ENCODE measurements around the gene LDB3.

DNA sequence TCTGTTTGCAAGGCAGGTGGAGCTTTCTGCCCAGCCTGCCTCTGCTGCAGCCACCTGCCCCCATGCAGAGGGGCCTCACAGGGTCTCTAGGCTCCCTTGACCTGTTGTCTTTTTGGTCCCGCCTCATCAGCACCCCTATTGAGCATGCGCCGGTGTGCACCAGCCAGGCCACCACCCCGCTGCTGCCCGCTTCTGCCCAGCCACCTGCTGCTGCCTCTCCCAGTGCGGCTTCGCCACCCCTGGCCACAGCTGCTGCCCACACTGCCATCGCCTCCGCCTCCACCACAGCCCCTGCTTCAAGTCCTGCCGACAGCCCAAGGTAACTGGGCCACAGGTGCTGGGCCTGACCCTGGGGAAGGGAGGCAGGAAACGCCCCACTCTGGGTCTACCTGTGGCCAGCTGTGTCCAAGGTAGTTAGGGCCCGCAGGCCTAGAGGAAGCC, 38.1 kb downstream of the LDB3 start:
- TF ChIP-seq, protein P1, sequence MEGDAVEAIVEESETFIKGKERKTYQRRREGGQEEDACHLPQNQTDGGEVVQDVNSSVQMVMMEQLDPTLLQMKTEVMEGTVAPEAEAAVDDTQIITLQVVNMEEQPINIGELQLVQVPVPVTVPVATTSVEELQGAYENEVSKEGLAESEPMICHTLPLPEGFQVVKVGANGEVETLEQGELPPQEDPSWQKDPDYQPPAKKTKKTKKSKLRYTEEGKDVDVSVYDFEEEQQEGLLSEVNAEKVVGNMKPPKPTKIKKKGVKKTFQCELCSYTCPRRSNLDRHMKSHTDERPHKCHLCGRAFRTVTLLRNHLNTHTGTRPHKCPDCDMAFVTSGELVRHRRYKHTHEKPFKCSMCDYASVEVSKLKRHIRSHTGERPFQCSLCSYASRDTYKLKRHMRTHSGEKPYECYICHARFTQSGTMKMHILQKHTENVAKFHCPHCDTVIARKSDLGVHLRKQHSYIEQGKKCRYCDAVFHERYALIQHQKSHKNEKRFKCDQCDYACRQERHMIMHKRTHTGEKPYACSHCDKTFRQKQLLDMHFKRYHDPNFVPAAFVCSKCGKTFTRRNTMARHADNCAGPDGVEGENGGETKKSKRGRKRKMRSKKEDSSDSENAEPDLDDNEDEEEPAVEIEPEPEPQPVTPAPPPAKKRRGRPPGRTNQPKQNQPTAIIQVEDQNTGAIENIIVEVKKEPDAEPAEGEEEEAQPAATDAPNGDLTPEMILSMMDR (tag by site-specific recombination; IDR thresholded peaks at IDR 0.05) = no peak
- TF ChIP-seq ATF2 (tag by site-specific recombination; IDR thresholded peaks at IDR 0.05; ENCODE audit: low read depth) = no peak
- no peak for TF ChIP-seq ZNF544 (tag by site-specific recombination; IDR thresholded peaks at IDR 0.05)
- TF ChIP-seq ZNF248 (tag by site-specific recombination; IDR thresholded peaks at IDR 0.05) = no peak
- no peak for TF ChIP-seq ZNF146 (tag by site-specific recombination; IDR thresholded peaks at IDR 0.05)
- TF ChIP-seq AEBP2 (tag by site-specific recombination; IDR thresholded peaks at IDR 0.05; ENCODE audit: borderline replicate concordance) = no peak
- TF ChIP-seq INSM2 (tag by site-specific recombination; IDR thresholded peaks at IDR 0.05) = no peak
- TF ChIP-seq ZNF837 (tag by site-specific recombination; IDR thresholded peaks at IDR 0.05) = no peak
- TF ChIP-seq TCF7L2 (IDR thresholded peaks at IDR 0.05; ENCODE audit: borderline replicate concordance, low read depth, low read length) = no peak
- no peak for TF ChIP-seq ZNF777 (tag by site-specific recombination; IDR thresholded peaks at IDR 0.05; ENCODE audit: borderline replicate concordance)
